AG09319 (cell line): Measurements from ENCODE around the gene KCNAB1.

Experiments
- DNase-seq: peaks from one replicate; pipeline ENCODE4 v3.0.0-alpha.2; 2010; ENCODE audit warnings: low read depth; ENCODE audit errors: extremely low read depth
- TF ChIP-seq, protein P1 (sequence below): IDR thresholded peaks from 2 replicates; pipeline ENCODE4 v1.5.1; 2011; ENCODE audit warnings: low read depth, mild to moderate bottlenecking, inconsistent platforms, low read length, moderate library complexity

The KCNAB1 gene

DNA sequence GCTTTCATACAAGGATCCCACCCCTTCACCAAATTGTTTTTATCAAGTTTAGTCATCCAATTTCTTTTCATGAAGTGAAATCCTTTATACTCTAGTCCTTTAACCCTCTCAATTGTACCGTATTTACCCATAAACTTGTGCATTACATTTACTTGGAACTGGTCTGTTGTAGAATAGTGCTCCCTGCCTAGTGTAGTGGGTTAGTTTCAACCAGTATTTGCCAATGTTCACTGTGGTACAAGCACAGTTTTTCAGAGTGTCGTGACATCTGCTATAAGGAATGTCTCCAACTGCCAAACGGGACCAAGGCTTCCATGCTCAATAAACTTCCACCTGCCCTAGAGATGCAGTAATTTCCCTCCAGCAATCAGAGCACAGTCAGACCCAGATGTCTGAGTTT lies 211.9 kb downstream of the KCNAB1 start:
- TF ChIP-seq, protein P1, sequence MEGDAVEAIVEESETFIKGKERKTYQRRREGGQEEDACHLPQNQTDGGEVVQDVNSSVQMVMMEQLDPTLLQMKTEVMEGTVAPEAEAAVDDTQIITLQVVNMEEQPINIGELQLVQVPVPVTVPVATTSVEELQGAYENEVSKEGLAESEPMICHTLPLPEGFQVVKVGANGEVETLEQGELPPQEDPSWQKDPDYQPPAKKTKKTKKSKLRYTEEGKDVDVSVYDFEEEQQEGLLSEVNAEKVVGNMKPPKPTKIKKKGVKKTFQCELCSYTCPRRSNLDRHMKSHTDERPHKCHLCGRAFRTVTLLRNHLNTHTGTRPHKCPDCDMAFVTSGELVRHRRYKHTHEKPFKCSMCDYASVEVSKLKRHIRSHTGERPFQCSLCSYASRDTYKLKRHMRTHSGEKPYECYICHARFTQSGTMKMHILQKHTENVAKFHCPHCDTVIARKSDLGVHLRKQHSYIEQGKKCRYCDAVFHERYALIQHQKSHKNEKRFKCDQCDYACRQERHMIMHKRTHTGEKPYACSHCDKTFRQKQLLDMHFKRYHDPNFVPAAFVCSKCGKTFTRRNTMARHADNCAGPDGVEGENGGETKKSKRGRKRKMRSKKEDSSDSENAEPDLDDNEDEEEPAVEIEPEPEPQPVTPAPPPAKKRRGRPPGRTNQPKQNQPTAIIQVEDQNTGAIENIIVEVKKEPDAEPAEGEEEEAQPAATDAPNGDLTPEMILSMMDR = no peak
- DNase-seq = no peak

DNA sequence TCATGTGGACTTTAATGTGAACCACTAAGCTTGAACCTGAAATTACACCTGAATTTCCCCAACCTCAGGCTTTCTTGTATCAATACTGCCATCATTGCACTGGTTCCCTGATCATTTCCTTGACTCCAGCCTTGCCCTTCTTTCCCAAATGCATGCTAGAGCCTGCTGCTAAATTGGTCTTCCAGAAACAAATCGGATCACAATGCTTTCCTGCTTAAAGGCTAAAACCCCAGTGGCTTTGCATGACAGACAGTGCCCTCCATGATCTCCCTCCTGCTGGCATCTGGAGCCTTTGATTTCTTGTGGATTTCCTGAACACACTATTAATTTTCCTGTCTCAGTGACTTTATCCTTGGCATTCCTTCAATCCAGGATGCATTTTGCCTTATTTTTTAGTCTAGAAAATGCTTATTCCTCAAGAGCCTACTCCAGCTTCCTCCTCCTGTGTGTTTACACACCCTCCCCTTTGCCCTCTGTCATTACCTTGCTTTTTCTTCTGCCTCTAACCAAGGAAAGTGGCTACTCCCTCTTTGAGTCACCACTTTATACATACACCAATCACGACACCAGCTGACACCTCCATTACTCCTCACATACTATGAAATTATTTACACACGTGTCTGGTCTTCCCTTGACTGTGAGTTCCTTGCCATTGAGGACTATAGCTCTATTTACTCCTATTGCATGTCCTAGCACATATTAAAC lies 214.6 kb downstream of the KCNAB1 start:
- no peak for DNase-seq
- TF ChIP-seq, protein P1 = no peak

DNA sequence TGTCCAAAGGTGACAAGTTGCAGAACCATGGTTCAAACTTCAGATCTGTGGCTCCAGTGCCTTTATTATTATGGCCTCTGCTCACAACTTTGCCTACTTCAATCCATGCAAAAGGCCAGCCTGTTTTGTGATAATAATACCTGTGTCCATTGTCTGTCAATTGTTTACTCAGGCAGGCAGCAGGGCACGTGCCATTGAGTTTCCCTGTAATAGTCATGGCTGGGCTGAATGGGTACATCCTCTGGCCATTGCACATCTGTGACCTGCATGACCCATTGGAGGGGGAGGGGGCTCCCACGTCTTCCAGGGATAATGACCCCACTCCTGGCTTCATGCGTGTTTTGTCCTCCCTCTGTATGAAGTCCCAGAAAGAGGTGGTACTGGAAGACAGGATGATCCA lies 219.1 kb downstream of the KCNAB1 start:
- TF ChIP-seq, protein P1 = no peak
- DNase-seq = no peak

DNA sequence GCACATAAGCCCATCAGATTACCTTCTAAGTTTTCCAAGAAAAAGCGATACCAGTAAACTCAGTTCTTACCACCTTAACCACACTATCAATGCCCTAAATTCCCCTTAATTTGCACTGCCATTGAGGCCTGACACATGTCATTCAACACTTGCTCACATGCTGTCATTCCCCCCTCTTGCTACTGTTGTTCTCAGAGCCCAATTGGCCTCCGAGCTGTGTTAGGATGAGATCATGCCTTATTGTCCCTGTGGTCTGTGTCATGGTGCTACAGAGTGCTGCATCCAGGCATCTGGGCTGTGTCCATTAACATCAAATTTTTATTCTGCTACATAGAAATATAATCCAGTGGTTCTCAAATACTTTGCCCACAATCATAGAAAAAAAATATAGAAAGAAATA lies 221.0 kb downstream of the KCNAB1 start:
- no peak for DNase-seq
- TF ChIP-seq, protein P1 = no peak

DNA sequence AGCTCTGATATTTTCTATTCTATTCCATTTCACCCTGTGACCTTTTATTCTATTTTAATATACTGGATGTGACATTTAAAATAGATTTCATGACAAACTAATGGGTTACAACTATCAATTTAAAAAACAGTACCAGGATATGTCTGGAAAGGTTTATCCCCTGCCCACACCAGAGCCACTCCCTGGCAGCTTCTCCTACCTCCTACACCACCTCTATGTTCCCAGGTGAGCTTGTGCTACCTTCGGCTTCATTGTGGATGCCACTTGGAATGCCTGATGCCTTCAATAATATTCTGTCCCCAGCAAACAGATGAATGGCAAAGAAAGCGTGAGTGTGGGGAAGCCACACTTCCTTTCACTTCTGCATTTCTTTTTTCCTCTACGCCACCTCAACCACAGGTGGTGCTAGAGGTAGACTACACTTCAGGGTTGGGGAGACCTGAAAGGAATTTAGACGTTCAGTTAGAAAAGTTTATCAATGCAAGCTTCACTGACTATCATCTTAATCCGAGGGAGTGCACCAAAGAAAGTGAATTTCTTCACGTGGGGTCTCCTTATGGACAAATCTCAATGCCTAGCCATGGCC lies 221.5 kb downstream of the KCNAB1 start:
- TF ChIP-seq, protein P1 = no peak
- no peak for DNase-seq

DNA sequence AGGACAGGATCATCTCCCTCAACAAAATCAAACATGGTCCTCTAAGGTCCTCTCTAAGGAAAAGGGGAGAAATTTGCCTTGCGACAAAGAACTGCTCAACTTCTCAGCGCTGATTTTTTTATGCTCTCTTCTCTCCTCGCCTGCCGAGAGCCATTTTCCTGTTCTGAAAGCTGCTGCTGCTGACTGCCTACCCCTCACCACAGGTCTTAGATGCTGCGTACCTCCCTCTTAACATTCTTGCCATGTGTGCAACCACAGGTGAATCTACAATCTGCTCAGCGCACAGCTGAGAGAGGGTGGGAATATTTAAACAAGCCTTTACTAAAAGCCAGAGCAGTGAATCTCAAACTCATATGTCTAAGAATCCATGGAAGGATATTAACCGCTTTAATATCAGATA lies 223.8 kb downstream of the KCNAB1 start:
- no peak for DNase-seq
- TF ChIP-seq, protein P1 = no peak

DNA sequence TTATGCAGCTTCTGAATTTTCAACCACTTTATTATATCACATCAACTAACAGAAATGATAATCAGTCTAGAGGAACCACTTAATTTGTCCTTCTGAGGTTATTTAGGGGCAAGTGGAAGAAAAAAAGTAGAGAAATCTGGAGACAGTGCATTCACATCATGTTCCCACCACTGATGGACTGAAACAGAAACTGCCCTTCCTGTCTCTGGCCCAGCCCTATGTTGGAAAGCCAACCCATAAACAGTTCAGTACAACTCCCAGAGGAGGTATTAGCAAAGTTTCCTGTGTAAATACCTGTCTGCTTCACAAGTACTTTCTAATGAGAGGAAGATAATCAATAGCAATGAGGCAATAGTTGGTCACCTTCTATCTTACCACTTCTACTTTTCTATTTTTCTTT lies 228.7 kb downstream of the KCNAB1 start:
- TF ChIP-seq, protein P1 = no peak
- DNase-seq = no peak
